Transverse colon (tissue), 4 donors: ENCODE measurements around the gene ASTN1.

Experiments
- CTCF ChIP-seq, 5 experiments: fragments of 200-600 bp in 3 of 5; fragments of 450-650 bp in 2 of 5; sonication (generic) in 3 of 5; IDR thresholded peaks; 1 replicate in 2 of 5; 2 replicates in 3 of 5; pipeline ENCODE4 v1.5.1; 2016 to 2017; ENCODE audit warnings: antibody characterized with exemption in 5 of 5, inconsistent platforms in 3 of 5, mild to moderate bottlenecking in 2 of 5, moderate library complexity in 1 of 5
- EP300 ChIP-seq: sonication (generic); formaldehyde crosslinking; IDR thresholded peaks from one replicate; pipeline ENCODE4 v1.6.1; 2017; ENCODE audit warnings: antibody characterized with exemption, low read depth
- POLR2A ChIP-seq: fragments of 450-650 bp; IDR thresholded peaks from one replicate; pipeline ENCODE4 v1.6.1; 2016; ENCODE audit warnings: antibody characterized with exemption, mild to moderate bottlenecking, moderate library complexity
- POLR2AphosphoS5 ChIP-seq, 3 donors: sonication (generic); formaldehyde crosslinking; IDR thresholded peaks; one replicate each; pipeline ENCODE4 v1.6.1; 2016; ENCODE audit warnings: antibody characterized with exemption in 3 of 3

DNA sequence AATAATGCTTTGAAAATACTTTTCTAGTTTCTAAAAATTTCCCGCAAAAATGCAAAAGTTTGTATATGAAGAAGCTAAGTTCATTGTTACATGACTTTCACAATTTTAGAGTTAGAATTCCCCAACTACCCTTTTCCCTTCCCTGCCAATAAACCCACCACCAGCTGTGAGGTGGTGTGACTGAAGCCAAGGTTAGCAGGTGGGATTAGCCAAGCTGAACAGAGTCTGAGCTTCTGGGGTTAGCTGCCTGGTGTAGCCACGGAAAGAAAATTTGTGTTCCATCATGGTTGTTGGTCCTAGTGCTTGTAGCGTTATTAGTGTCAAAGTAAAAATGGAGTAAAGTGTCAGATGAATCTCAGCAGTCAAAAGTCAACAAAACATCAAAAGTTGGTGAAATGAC lies 110.9 kb downstream of the ASTN1 start:
- TF ChIP-seq CTCF (IDR thresholded peaks at IDR 0.05) = no peak
- no peak for TF ChIP-seq POLR2A
- TF ChIP-seq POLR2AphosphoS5 (IDR thresholded peaks at IDR 0.05) = no peak
- TF ChIP-seq EP300 = no peak
